ENCODE measurements around the gene ZDHHC22. TPM values are rescaled to one million over a fixed set of nuclear protein-coding genes. Genes with fewer than 3 reads are reported as not detected.

Gene ZDHHC22
- total RNA-seq (1 to 10 TPM; 1.7 to 3.2 TPM), polyA plus RNA-seq (ENCODE audit: insufficient read depth, low read depth, low replicate concordance) (0.84 TPM)
- long read RNA-seq, donor 1: 0 reads
- long read RNA-seq, donor 2: 0 reads

- Histone ChIP-seq H3K36me3 (ENCODE audit: low read depth, missing control alignments) (no peaks in the 10 kb centered on the region), H3K4me3 (peak within 1 kb of the TSS; percentile 37 to 53), H3K27ac (no peak within 1 kb of the TSS), H3K4me1 (peaks cover 10% of the 10 kb centered on the region), H3K27me3 (no peaks in the 10 kb centered on the region), H3K9me3 (no peaks in the 10 kb centered on the region)
- no peak for DNase-seq
- 0 to 1% methylated on average over 15 to 30 of the region's 77 CpGs for WGBS, 2 donors
- TF ChIP-seq POLR2A (IDR thresholded peaks at IDR 0.05): no peak
- TF ChIP-seq CTCF (IDR thresholded peaks at IDR 0.05): peak in 2 of 3 experiments; percentile 28 to 40
- intact Hi-C loops (cut with DNase I; ENCODE audit: low total_unique reads): no loop called here
These were observed at the start of gene ZDHHC22 for GRCh38 chr14:77141214-77142004. ZDHHC22 (minus strand) TSS chr14:77141791; CDS start chr14:77139738, 2,053 bp downstream.

GRCh38 chr14:77190977-77191376 is 49.4 kb upstream of the ZDHHC22 start:
- no peak overlapping the region for H3K27ac ChIP-seq
- 79 to 81% methylated on average over 1 of the region's 1 CpG for WGBS, 2 donors
- H3K27me3 ChIP-seq: no peaks in the 10 kb centered on the region
- H3K36me3 ChIP-seq (ENCODE audit: low read depth, missing control alignments): no peaks in the 10 kb centered on the region
- peaks cover 6% of the 10 kb centered on the region for H3K4me1 ChIP-seq
- no peak for DNase-seq
- H3K9me3 ChIP-seq: no peaks in the 10 kb centered on the region
- TF ChIP-seq CTCF (IDR thresholded peaks at IDR 0.05): peak in 1 of 3 experiments; percentile 7
- no peak for TF ChIP-seq POLR2A (IDR thresholded peaks at IDR 0.05)
- no peak overlapping the region for H3K4me3 ChIP-seq
- intact Hi-C loops (cut with DNase I; ENCODE audit: low total_unique reads): no loop called here

GRCh38 chr14:77189479-77189878 is 47.9 kb upstream of the ZDHHC22 start:
- 73 to 75% methylated on average over 4 of the region's 4 CpGs for WGBS, 2 donors
- H3K4me1 ChIP-seq: peaks cover 6% of the 10 kb centered on the region
- intact Hi-C loops (cut with DNase I; ENCODE audit: low total_unique reads): no loop called here
- H3K9me3 ChIP-seq: no peaks in the 10 kb centered on the region
- H3K27ac ChIP-seq: no peak overlapping the region
- DNase-seq: no peak
- TF ChIP-seq CTCF (IDR thresholded peaks at IDR 0.05): no peak
- TF ChIP-seq POLR2A (IDR thresholded peaks at IDR 0.05): no peak
- no peaks in the 10 kb centered on the region for H3K27me3 ChIP-seq
- H3K4me3 ChIP-seq: no peak overlapping the region
- H3K36me3 ChIP-seq (ENCODE audit: low read depth, missing control alignments): no peaks in the 10 kb centered on the region

- peaks cover 6% of the 10 kb centered on the region for H3K4me1 ChIP-seq
- no peaks in the 10 kb centered on the region for H3K27me3 ChIP-seq
- H3K4me3 ChIP-seq: no peak overlapping the region
- TF ChIP-seq CTCF (IDR thresholded peaks at IDR 0.05) (no peak), POLR2A (IDR thresholded peaks at IDR 0.05) (no peak)
- no peak for DNase-seq
- no peaks in the 10 kb centered on the region for H3K36me3 ChIP-seq (ENCODE audit: low read depth, missing control alignments)
- intact Hi-C loops (cut with DNase I; ENCODE audit: low total_unique reads): no loop called here
- no peaks in the 10 kb centered on the region for H3K9me3 ChIP-seq
- no peak overlapping the region for H3K27ac ChIP-seq
- 57 to 61% methylated on average over 3 of the region's 3 CpGs for WGBS, 2 donors
These were observed 46.0 kb upstream of the ZDHHC22 start for GRCh38 chr14:77187649-77188012.

All from testis (tissue), 5 donors.